ENCODE data around the gene THBS4.

DNA sequence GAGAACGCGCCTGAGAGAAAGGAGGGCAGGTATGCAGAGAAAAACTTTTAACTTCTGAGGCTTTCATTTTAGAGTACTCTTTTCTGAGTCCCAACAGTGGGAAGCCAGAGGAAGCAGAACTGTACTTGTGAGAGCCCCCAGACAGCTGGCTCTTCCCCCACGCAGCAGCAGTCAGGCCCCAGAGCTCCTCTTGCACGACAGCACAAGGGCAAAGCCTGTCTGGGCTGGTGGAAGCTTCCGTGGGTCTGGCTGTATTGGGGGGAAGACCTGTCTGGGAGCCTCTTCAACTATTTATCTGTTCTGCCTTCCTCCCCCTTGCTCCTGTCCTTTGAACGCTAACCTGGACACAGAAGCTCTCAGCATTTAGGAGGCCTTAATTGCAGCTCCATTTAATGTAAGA lies 68.2 kb downstream of the THBS4 start:
- no peak for TF ChIP-seq RAD21 (IDR thresholded peaks at IDR 0.05)
- TF ChIP-seq, protein P1, sequence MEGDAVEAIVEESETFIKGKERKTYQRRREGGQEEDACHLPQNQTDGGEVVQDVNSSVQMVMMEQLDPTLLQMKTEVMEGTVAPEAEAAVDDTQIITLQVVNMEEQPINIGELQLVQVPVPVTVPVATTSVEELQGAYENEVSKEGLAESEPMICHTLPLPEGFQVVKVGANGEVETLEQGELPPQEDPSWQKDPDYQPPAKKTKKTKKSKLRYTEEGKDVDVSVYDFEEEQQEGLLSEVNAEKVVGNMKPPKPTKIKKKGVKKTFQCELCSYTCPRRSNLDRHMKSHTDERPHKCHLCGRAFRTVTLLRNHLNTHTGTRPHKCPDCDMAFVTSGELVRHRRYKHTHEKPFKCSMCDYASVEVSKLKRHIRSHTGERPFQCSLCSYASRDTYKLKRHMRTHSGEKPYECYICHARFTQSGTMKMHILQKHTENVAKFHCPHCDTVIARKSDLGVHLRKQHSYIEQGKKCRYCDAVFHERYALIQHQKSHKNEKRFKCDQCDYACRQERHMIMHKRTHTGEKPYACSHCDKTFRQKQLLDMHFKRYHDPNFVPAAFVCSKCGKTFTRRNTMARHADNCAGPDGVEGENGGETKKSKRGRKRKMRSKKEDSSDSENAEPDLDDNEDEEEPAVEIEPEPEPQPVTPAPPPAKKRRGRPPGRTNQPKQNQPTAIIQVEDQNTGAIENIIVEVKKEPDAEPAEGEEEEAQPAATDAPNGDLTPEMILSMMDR (IDR thresholded peaks at IDR 0.05; ENCODE audit: low read depth, low read length, missing input control) = no peak
- no peak for TF ChIP-seq MAX (IDR thresholded peaks at IDR 0.05)
- no peak for TF ChIP-seq TAF1 (conservative IDR thresholded peaks at IDR 0.05)
- no peak for TF ChIP-seq JUND (IDR thresholded peaks at IDR 0.05)
- no peak for TF ChIP-seq HNF4G (IDR thresholded peaks at IDR 0.05)
- no peak for TF ChIP-seq YY1 (IDR thresholded peaks at IDR 0.05)
- TF ChIP-seq REST (IDR thresholded peaks at IDR 0.05) = no peak
- no peak for TF ChIP-seq GABPA (IDR thresholded peaks at IDR 0.05 in 1 of 2, conservative IDR thresholded peaks at IDR 0.05 in 1 of 2)
- TF ChIP-seq ZBTB33 (IDR thresholded peaks at IDR 0.05) = no peak
- TF ChIP-seq NR2F2 (IDR thresholded peaks at IDR 0.05) = no peak
